ENCODE measurements around the gene XRRA1. TPM values are rescaled to one million over a fixed set of nuclear protein-coding genes. Genes with fewer than 3 reads are reported as not detected.
"Not testable (repeated sequence)": the region's sequence is repeated elsewhere in the genome, so short reads cannot be mapped to it uniquely, and the experiment has no call there.

XRRA1 gene
- total RNA-seq, 1 experiment from 2014 or later: 11.9 TPM

- Histone ChIP-seq H3K4me1 (peaks cover 14% of the 10 kb centered on the region), H3K27me3 (replicated peaks; ENCODE audit: control insufficient read depth, insufficient read depth, low read length) (no peaks in the 10 kb centered on the region), H3K9me3 (no peaks in the 10 kb centered on the region), H3K36me3 (ENCODE audit: control insufficient read depth, insufficient read depth, low read length) (peaks cover 4% of the 10 kb centered on the region; the same call in 1 of the 2 replicates), H3K4me3 (ENCODE audit: low read depth, low read length) (no peak overlapping the region)
- H3K4me3 Mint-ChIP-seq (ENCODE audit: unreplicated experiment): peak overlapping the region; percentile 85
- TF ChIP-seq CTCF (IDR thresholded peaks at IDR 0.05; ENCODE audit: insufficient read depth in 1 of 2, low read depth in 1 of 2, low read length in 1 of 2, severe bottlenecking in 1 of 2, unreplicated experiment in 1 of 2): no peak
- DNase-seq: no peak
- intact Hi-C loops (cut with micrococcal nuclease; ENCODE audit: unreplicated experiment): no loop called here
- no peaks in the 10 kb centered on the region for H3K9me3 Mint-ChIP-seq (ENCODE audit: unreplicated experiment)
- peaks cover 19% of the 10 kb centered on the region for H3K4me1 Mint-ChIP-seq (ENCODE audit: low read depth, unreplicated experiment)
- ChIA-PET POLR2A (no interaction called here), CTCF (no interaction called here)
- no peaks in the 10 kb centered on the region for H3K27me3 Mint-ChIP-seq (ENCODE audit: insufficient read depth, unreplicated experiment)
- H3K27ac Mint-ChIP-seq (ENCODE audit: unreplicated experiment): no peak overlapping the region
- peaks cover 10% of the 10 kb centered on the region for H3K36me3 Mint-ChIP-seq (ENCODE audit: insufficient read depth, unreplicated experiment)
- BruUV-seq (replicated peaks): no TSS peak
Measured at GRCh38 chr11:74990941-74991340, 42.0 kb upstream of the XRRA1 start.

GRCh38 chr11:74990150-74990549 is 41.3 kb upstream of the XRRA1 start:
- H3K36me3 ChIP-seq (ENCODE audit: control insufficient read depth, insufficient read depth, low read length): not testable (repeated sequence)

GRCh38 chr11:74989260-74989638 is 40.4 kb upstream of the XRRA1 start:
- DNase-seq: no peak
- Mint-ChIP-seq H3K4me3 (ENCODE audit: unreplicated experiment) (peak overlapping the region; percentile 85), H3K27ac (ENCODE audit: unreplicated experiment) (peak overlapping the region; percentile 82), H3K27me3 (ENCODE audit: insufficient read depth, unreplicated experiment) (no peaks in the 10 kb centered on the region), H3K4me1 (ENCODE audit: low read depth, unreplicated experiment) (peaks cover 25% of the 10 kb centered on the region), H3K9me3 (ENCODE audit: unreplicated experiment) (no peaks in the 10 kb centered on the region), H3K36me3 (ENCODE audit: insufficient read depth, unreplicated experiment) (peaks cover 10% of the 10 kb centered on the region)
- H3K9me3 ChIP-seq: no peaks in the 10 kb centered on the region
- TSS peak; percentile 47 for BruUV-seq (replicated peaks)
- H3K36me3 ChIP-seq (ENCODE audit: control insufficient read depth, insufficient read depth, low read length): 0 out of 2 replicates have a peak, but pooled peaks cover 1% of the 10 kb centered on the region
- TF ChIP-seq CTCF (IDR thresholded peaks at IDR 0.05; ENCODE audit: insufficient read depth in 1 of 2, low read depth in 1 of 2, low read length in 1 of 2, severe bottlenecking in 1 of 2, unreplicated experiment in 1 of 2): no peak
- H3K27me3 ChIP-seq (replicated peaks; ENCODE audit: control insufficient read depth, insufficient read depth, low read length): no peaks in the 10 kb centered on the region
- H3K4me3 ChIP-seq (ENCODE audit: low read depth, low read length): peak overlapping the region; percentile 61
- H3K4me1 ChIP-seq: peaks cover 16% of the 10 kb centered on the region
- POLR2A ChIA-PET: interaction anchor here (0.6 to 3.0 kb wide), 4 partner anchors 32 to 1237 kb away, joined by 3 to 13 read pairs (median 4); partner anchors contain the start of genes SPCS2 and XRRA1
- intact Hi-C loops (cut with micrococcal nuclease; ENCODE audit: unreplicated experiment): loop anchor here (2.0 kb wide), 1 partner anchor 18 kb away; no protein-coding TSS in a partner anchor
- CTCF ChIA-PET: interaction anchor here (0.7 to 2.3 kb wide), 7 partner anchors 32 to 259 kb away, joined by 3 to 16 read pairs (median 6); no protein-coding TSS in a partner anchor

More at GRCh38 chr11:74990150-74990549, 41.3 kb upstream of the XRRA1 start:
- intact Hi-C loops (cut with micrococcal nuclease; ENCODE audit: unreplicated experiment); H3K27me3 ChIP-seq (replicated peaks; ENCODE audit: control insufficient read depth, insufficient read depth, low read length); H3K9me3 ChIP-seq; H3K27ac Mint-ChIP-seq (ENCODE audit: unreplicated experiment); H3K27me3 Mint-ChIP-seq (ENCODE audit: insufficient read depth, unreplicated experiment); DNase-seq; H3K36me3 Mint-ChIP-seq (ENCODE audit: insufficient read depth, unreplicated experiment); H3K9me3 Mint-ChIP-seq (ENCODE audit: unreplicated experiment); H3K4me3 ChIP-seq (ENCODE audit: low read depth, low read length); BruUV-seq (replicated peaks); CTCF ChIA-PET: not testable (repeated sequence)
- Mint-ChIP-seq H3K4me1 (ENCODE audit: low read depth, unreplicated experiment) (peaks cover 19% of the 10 kb centered on the region), H3K4me3 (ENCODE audit: unreplicated experiment) (peak overlapping the region; percentile 85)
- peaks cover 14% of the 10 kb centered on the region for H3K4me1 ChIP-seq
- POLR2A ChIA-PET: interaction anchor here (3.0 kb wide), 1 partner anchor 41 kb away, joined by 13 read pairs; the partner anchor contains the start of genes SPCS2 and XRRA1
